Brain microvascular endothelial cell (primary cell): ENCODE data around the gene CDKN2C.

Source experiments
- DNase-seq: peaks from one replicate; pipeline ENCODE4 v3.0.0-alpha.2; 2020
- H3K27ac ChIP-seq: fragments of 250-450 bp; sonication (Bioruptor Pico); 2 replicates; pipeline ENCODE4 v1.5.1; 2020; ENCODE audit warnings: mild to moderate bottlenecking, moderate library complexity
- H3K27me3 ChIP-seq: fragments of 250-450 bp; sonication (Bioruptor Pico); replicated peaks from 2 replicates; pipeline ENCODE4 v1.5.1; 2020; ENCODE audit warnings: mild to moderate bottlenecking
- H3K36me3 ChIP-seq: fragments of 250-450 bp; sonication (Bioruptor Pico); replicated peaks from 2 replicates; pipeline ENCODE4 v1.5.1; 2020; ENCODE audit warnings: mild to moderate bottlenecking
- H3K4me3 ChIP-seq: 2 replicates; pipeline ENCODE4 v1.5.1; 2011; ENCODE audit warnings: low read depth, mild to moderate bottlenecking, control low read depth, low read length, moderate library complexity
- in situ Hi-C: cut with HindIII; loops from 2 replicates; pipeline ENCODE4 v1.10.0; 2017; ENCODE audit warnings: low sequenced_read_pairs, low pct_ligation_motif_present
- TF ChIP-seq, protein P1 (sequence below): IDR thresholded peaks from 2 replicates; pipeline ENCODE4 v1.5.1; 2011; ENCODE audit warnings: low read depth, mild to moderate bottlenecking, moderate library complexity, low read length, control low read depth, inconsistent platforms; ENCODE audit errors: missing control alignments

Gene CDKN2C

GRCh38 chr1:50968158-50968820, 1.8 kb upstream of the CDKN2C start:
- peak overlapping the region; percentile 92 for H3K4me3 ChIP-seq
- DNase-seq, result peak; percentile 77
- no peaks in the 10 kb centered on the region for H3K36me3 ChIP-seq
- H3K27ac ChIP-seq, result peak overlapping the region; percentile 84
- in situ Hi-C loops, result no loop called here
- no peaks in the 10 kb centered on the region for H3K27me3 ChIP-seq
- TF ChIP-seq, protein P1, sequence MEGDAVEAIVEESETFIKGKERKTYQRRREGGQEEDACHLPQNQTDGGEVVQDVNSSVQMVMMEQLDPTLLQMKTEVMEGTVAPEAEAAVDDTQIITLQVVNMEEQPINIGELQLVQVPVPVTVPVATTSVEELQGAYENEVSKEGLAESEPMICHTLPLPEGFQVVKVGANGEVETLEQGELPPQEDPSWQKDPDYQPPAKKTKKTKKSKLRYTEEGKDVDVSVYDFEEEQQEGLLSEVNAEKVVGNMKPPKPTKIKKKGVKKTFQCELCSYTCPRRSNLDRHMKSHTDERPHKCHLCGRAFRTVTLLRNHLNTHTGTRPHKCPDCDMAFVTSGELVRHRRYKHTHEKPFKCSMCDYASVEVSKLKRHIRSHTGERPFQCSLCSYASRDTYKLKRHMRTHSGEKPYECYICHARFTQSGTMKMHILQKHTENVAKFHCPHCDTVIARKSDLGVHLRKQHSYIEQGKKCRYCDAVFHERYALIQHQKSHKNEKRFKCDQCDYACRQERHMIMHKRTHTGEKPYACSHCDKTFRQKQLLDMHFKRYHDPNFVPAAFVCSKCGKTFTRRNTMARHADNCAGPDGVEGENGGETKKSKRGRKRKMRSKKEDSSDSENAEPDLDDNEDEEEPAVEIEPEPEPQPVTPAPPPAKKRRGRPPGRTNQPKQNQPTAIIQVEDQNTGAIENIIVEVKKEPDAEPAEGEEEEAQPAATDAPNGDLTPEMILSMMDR, result peak; percentile 41

DNA sequence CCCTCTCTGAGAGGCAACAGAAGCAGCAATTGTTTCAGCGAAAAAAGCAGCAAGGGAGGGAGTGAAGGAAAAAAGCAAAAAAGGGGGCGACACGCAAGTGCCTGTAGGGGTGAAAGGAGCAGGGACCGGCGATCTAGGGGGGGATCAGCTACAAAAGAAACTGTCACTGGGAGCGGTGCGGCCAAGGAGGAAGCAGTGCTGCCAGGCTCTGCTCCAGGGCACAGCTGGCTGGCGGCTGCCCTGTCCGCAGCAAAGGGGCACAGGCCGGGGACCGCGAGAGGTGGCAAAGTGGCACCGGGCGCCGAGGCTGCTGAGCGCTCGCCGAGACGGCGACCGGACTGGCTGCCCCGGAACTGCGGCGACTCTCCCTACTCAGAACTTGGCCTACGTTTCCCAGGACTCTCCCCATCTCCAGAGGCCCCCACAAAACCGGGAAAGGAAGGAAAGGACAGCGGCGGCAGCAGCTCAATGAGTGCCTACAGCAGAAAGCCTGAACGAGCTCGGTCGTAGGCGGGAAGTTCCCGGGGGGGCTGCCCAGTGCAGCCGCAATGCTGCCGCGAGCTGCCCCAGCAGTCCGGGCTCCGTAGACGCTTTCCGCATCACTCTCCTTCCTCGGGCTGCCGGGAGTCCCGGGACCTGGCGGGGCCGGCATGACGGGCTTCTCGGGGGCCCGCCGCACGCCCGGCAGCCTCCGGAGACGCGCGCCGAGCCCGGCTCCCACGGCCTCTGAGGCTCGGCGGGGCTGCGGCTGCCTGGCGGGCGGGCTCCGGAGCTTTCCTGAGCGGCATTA, 1.0 kb upstream of the CDKN2C start:
- DNase-seq, result peak; percentile 11

GRCh38 chr1:50970509-50970887, 453 bp downstream of the CDKN2C start:
- Histone ChIP-seq H3K36me3 (no peaks in the 10 kb centered on the region), H3K27ac (peak overlapping the region; percentile 51), H3K27me3 (no peaks in the 10 kb centered on the region), H3K4me3 (peak overlapping the region; percentile 92)
- TF ChIP-seq, protein P1, result no peak
- in situ Hi-C loops, result no loop called here
- DNase-seq, result no peak

More for the DNA sequence above, 1.0 kb upstream of the CDKN2C start:
- Histone ChIP-seq H3K36me3 (no peaks in the 10 kb centered on the region), H3K27ac (peak overlapping the region; percentile 51), H3K27me3 (no peaks in the 10 kb centered on the region), H3K4me3 (peak overlapping the region; percentile 92)
- TF ChIP-seq, protein P1, result peak; percentile 5
- in situ Hi-C loops, result no loop called here

GRCh38 chr1:50970931-50971582, 1.0 kb downstream of the CDKN2C start:
- in situ Hi-C loops, result no loop called here
- no peaks in the 10 kb centered on the region for H3K27me3 ChIP-seq
- no peaks in the 10 kb centered on the region for H3K36me3 ChIP-seq
- DNase-seq, result no peak
- TF ChIP-seq, protein P1, result no peak
- peak overlapping the region; percentile 92 for H3K4me3 ChIP-seq
- no peak overlapping the region for H3K27ac ChIP-seq

GRCh38 chr1:50971748-50972305, 1.8 kb downstream of the CDKN2C start:
- Histone ChIP-seq H3K4me3 (no peak overlapping the region), H3K27me3 (no peaks in the 10 kb centered on the region), H3K36me3 (no peaks in the 10 kb centered on the region), H3K27ac (no peak overlapping the region)
- TF ChIP-seq, protein P1, result no peak
- no peak for DNase-seq
- in situ Hi-C loops, result no loop called here
